GM23338 (cell line): Measurements from ENCODE around the gene IRGM.

ENCODE experiments used
- CTCF ChIP-seq, 2 experiments: fragments of 200-600 bp in 1 of 2; sonication (generic) in 1 of 2; conservative IDR thresholded peaks; 2 replicates each; pipeline versions ENCODE4 v1.5.1 to v1.6.1; 2016 to 2017; ENCODE audit warnings: antibody characterized with exemption in 2 of 2, low read depth in 2 of 2, mild to moderate bottlenecking in 2 of 2, moderate library complexity in 1 of 2
- EZH2 ChIP-seq: fragments of 200-600 bp; sonication (generic); IDR thresholded peaks from one replicate; pipeline ENCODE4 v1.8.0; 2017; ENCODE audit warnings: antibody characterized with exemption, mild to moderate bottlenecking, low read depth; ENCODE audit not compliant: unreplicated experiment
- JUNB ChIP-seq: IDR thresholded peaks from one replicate; pipeline ENCODE4 v1.6.1; 2016; ENCODE audit warnings: antibody characterized with exemption; ENCODE audit not compliant: unreplicated experiment
- POLR2AphosphoS5 ChIP-seq: IDR thresholded peaks from 2 replicates; pipeline ENCODE4 v1.6.1; 2016; ENCODE audit warnings: antibody characterized with exemption, low read depth
- ZNF114 ChIP-seq: fragments of 250-450 bp; sonication (Bioruptor Pico); IDR thresholded peaks from 2 replicates; pipeline ENCODE4 v1.5.0; 2020; ENCODE audit warnings: mild to moderate bottlenecking, moderate library complexity
- ZNF331 ChIP-seq: fragments of 250-450 bp; sonication (Bioruptor Pico); IDR thresholded peaks from 2 replicates; pipeline ENCODE4 v1.5.0; 2020; ENCODE audit warnings: low read depth, mild to moderate bottlenecking, moderate library complexity
- TF ChIP-seq, protein P1 (sequence below): IDR thresholded peaks from one replicate; pipeline ENCODE4 v1.6.1; 2018; ENCODE audit warnings: antibody characterized with exemption; ENCODE audit not compliant: unreplicated experiment
- TF ChIP-seq, protein P2 (sequence below): IDR thresholded peaks from 2 replicates; pipeline ENCODE4 v1.6.1; 2016; ENCODE audit warnings: antibody characterized with exemption

DNA sequence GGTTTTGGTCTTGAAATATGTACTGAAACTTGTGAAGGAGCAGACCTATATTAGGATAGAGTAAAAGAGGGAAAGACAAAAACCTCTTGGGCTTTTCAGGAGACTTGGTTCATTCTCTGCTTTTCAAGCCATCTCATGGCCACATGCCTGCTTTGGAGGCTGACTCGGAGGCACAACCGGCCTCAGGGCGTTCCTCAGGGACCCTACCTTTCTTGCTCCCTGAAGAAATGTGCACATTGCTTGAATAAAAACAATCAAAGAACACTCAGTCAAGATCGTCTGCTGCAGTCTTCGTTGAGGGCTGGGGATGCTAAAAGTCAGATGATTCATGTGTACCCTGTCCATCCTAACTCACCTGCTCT, 994 bp downstream of the IRGM start:
- TF ChIP-seq ZNF114 (CRISPR knock-in tag), result no peak
- TF ChIP-seq CTCF (conservative IDR thresholded peaks at IDR 0.05; ENCODE audit: low read depth in 2 of 2), result no peak
- no peak for TF ChIP-seq POLR2AphosphoS5
- no peak for TF ChIP-seq JUNB
- TF ChIP-seq, protein P1, sequence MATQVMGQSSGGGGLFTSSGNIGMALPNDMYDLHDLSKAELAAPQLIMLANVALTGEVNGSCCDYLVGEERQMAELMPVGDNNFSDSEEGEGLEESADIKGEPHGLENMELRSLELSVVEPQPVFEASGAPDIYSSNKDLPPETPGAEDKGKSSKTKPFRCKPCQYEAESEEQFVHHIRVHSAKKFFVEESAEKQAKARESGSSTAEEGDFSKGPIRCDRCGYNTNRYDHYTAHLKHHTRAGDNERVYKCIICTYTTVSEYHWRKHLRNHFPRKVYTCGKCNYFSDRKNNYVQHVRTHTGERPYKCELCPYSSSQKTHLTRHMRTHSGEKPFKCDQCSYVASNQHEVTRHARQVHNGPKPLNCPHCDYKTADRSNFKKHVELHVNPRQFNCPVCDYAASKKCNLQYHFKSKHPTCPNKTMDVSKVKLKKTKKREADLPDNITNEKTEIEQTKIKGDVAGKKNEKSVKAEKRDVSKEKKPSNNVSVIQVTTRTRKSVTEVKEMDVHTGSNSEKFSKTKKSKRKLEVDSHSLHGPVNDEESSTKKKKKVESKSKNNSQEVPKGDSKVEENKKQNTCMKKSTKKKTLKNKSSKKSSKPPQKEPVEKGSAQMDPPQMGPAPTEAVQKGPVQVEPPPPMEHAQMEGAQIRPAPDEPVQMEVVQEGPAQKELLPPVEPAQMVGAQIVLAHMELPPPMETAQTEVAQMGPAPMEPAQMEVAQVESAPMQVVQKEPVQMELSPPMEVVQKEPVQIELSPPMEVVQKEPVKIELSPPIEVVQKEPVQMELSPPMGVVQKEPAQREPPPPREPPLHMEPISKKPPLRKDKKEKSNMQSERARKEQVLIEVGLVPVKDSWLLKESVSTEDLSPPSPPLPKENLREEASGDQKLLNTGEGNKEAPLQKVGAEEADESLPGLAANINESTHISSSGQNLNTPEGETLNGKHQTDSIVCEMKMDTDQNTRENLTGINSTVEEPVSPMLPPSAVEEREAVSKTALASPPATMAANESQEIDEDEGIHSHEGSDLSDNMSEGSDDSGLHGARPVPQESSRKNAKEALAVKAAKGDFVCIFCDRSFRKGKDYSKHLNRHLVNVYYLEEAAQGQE, result no peak
- TF ChIP-seq, protein P2, sequence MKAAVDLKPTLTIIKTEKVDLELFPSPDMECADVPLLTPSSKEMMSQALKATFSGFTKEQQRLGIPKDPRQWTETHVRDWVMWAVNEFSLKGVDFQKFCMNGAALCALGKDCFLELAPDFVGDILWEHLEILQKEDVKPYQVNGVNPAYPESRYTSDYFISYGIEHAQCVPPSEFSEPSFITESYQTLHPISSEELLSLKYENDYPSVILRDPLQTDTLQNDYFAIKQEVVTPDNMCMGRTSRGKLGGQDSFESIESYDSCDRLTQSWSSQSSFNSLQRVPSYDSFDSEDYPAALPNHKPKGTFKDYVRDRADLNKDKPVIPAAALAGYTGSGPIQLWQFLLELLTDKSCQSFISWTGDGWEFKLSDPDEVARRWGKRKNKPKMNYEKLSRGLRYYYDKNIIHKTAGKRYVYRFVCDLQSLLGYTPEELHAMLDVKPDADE, result no peak
- no peak for TF ChIP-seq EZH2
- TF ChIP-seq ZNF331 (CRISPR knock-in tag), result no peak
